H1 (cell line): ENCODE measurements around the gene COG7. TPM values are rescaled to one million over a fixed set of nuclear protein-coding genes. Genes with fewer than 3 reads are reported as not detected.

Experiments used
- CTCF ChIA-PET: fragments of 300-600 bp; sonication (Branson Sonifier 250); formaldehyde crosslinking; loops from one replicate; lab custom pipeline; 2021; ENCODE audit not compliant: partially characterized antibody; lab: Charles Lee
- POLR2A ChIA-PET: fragments of 300-600 bp; sonication (Branson Sonifier 250); formaldehyde crosslinking; loops from one replicate; lab custom pipeline; 2021; ENCODE audit warnings: inconsistent platforms; ENCODE audit not compliant: partially characterized antibody; lab: Charles Lee
- DNase-seq, 2 experiments: peaks; one replicate each; pipeline versions ENCODE4 v3.0.0 to v3.0.0-alpha.2; 2010 to 2022; ENCODE audit warnings: low spot score in 2 of 2, low read depth in 1 of 2, mixed read lengths in 1 of 2
- FAIRE-seq: peaks from 2 replicates; lab custom pipeline; 2011; peaks lifted over from hg19 to GRCh38; lab: Jason Lieb, UNC
- H2AFZ ChIP-seq: 2 replicates; pipeline ENCODE4 v1.8.1; 2012; ENCODE audit warnings: low read length, inconsistent platforms
- H2AK5ac ChIP-seq: 2 replicates; pipeline ENCODE4 v1.6.1; 2013; ENCODE audit warnings: low read depth, low read length
- H2BK120ac ChIP-seq: replicated peaks from 2 replicates; pipeline ENCODE3; 2013; ENCODE audit warnings: low read depth, low read length, inconsistent platforms
- H2BK12ac ChIP-seq: 2 replicates; pipeline ENCODE4 v1.6.1; 2013; ENCODE audit warnings: low read depth, low read length
- H2BK15ac ChIP-seq: 2 replicates; pipeline ENCODE4 v1.6.1; 2013; ENCODE audit warnings: low read length
- H2BK20ac ChIP-seq: 2 replicates; pipeline ENCODE4 v1.6.1; 2013; ENCODE audit warnings: low read length
- H2BK5ac ChIP-seq: 2 replicates; pipeline ENCODE4 v1.6.1; 2013; ENCODE audit warnings: low read depth, low read length
- H3K14ac ChIP-seq: 2 replicates; pipeline ENCODE4 v1.6.1; 2013; ENCODE audit warnings: inconsistent platforms; ENCODE audit not compliant: insufficient read length
- H3K18ac ChIP-seq: 2 replicates; pipeline ENCODE4 v1.6.1; 2013; ENCODE audit warnings: low read length; ENCODE audit errors: extremely low read depth
- H3K23ac ChIP-seq: 2 replicates; pipeline ENCODE4 v1.6.1; 2013; ENCODE audit warnings: inconsistent platforms; ENCODE audit not compliant: insufficient read length
- H3K23me2 ChIP-seq: 2 replicates; pipeline ENCODE4 v1.6.1; 2013; ENCODE audit warnings: low read depth, low read length
- H3K27ac ChIP-seq: 2 replicates; pipeline ENCODE4 v1.6.1; 2011; ENCODE audit warnings: low read depth, low read length, inconsistent platforms
- H3K27me3 ChIP-seq, 4 experiments: replicated peaks in 1 of 4; 1 replicate in 1 of 4; 2 replicates in 3 of 4; pipeline versions ENCODE4 v1.6.1 to v1.8.1; 2011 to 2013; ENCODE audit warnings: low read length in 3 of 4, mild to moderate bottlenecking in 3 of 4, inconsistent platforms in 2 of 4, mixed read lengths in 2 of 4, moderate library complexity in 1 of 4; ENCODE audit not compliant: control insufficient read depth in 3 of 4, insufficient read depth in 3 of 4; ENCODE audit errors: extremely low read depth in 1 of 4
- H3K36me3 ChIP-seq, 4 experiments: 2 replicates each; pipeline versions ENCODE4 v1.6.1 to v1.8.1; 2011 to 2013; ENCODE audit warnings: mild to moderate bottlenecking in 4 of 4, low read length in 3 of 4, moderate library complexity in 2 of 4, control low read depth in 1 of 4, inconsistent platforms in 1 of 4; ENCODE audit not compliant: insufficient read depth in 4 of 4, control insufficient read depth in 2 of 4
- H3K4ac ChIP-seq: replicated peaks from 2 replicates; pipeline ENCODE3; 2013; ENCODE audit warnings: low read length, low read depth, mixed read lengths, inconsistent platforms; ENCODE audit not compliant: insufficient read length
- H3K4me1 ChIP-seq, 4 experiments: replicated peaks in 1 of 4; 1 replicate in 1 of 4; 2 replicates in 3 of 4; pipeline versions ENCODE4 v1.6.1 to v1.8.1; 2011 to 2013; ENCODE audit warnings: low read length in 3 of 4, inconsistent platforms in 2 of 4, mixed read lengths in 1 of 4; ENCODE audit not compliant: insufficient read depth in 4 of 4, control insufficient read depth in 3 of 4
- H3K4me2 ChIP-seq, 2 experiments: 2 replicates each; pipeline versions ENCODE4 v1.6.1 to v1.8.1; 2011 to 2013; ENCODE audit warnings: low read depth in 2 of 2, low read length in 2 of 2, control low read depth in 1 of 2, inconsistent platforms in 1 of 2, mild to moderate bottlenecking in 1 of 2; ENCODE audit not compliant: insufficient read depth in 1 of 2
- H3K4me3 ChIP-seq, 4 experiments: fragments of 200-600, 300-600 bp in 1 of 4; sonication (generic), shearing (Covaris generic), sonication (Bioruptor Twin) in 1 of 4; 2 replicates each; pipeline versions ENCODE4 v1.5.1 to v1.8.1; 2011 to 2016; ENCODE audit warnings: low read length in 4 of 4, low read depth in 3 of 4, control low read depth in 2 of 4, inconsistent platforms in 2 of 4, mild to moderate bottlenecking in 2 of 4, mixed read lengths in 1 of 4, moderate library complexity in 1 of 4; ENCODE audit not compliant: insufficient read depth in 2 of 4; ENCODE audit errors: extremely low read depth in 1 of 4
- H3K56ac ChIP-seq: replicated peaks from 2 replicates; pipeline ENCODE3; 2013; ENCODE audit warnings: low read depth, mild to moderate bottlenecking, mixed read lengths, low read length, inconsistent platforms; ENCODE audit not compliant: insufficient read length
- H3K79me1 ChIP-seq: 2 replicates; pipeline ENCODE4 v1.6.1; 2013; ENCODE audit warnings: low read depth, low read length, control low read depth
- H3K79me2 ChIP-seq, 2 experiments: 2 replicates each; pipeline versions ENCODE4 v1.6.1 to v1.8.1; 2012 to 2013; ENCODE audit warnings: low read length in 2 of 2, mild to moderate bottlenecking in 2 of 2, inconsistent platforms in 1 of 2; ENCODE audit not compliant: insufficient read depth in 2 of 2, control insufficient read depth in 1 of 2
- H3K9ac ChIP-seq, 4 experiments: replicated peaks in 1 of 4; 1 replicate in 1 of 4; 2 replicates in 3 of 4; pipeline versions ENCODE4 v1.6.1 to v1.8.1; 2011 to 2013; ENCODE audit warnings: low read depth in 3 of 4, low read length in 3 of 4, control low read depth in 2 of 4, mild to moderate bottlenecking in 2 of 4, moderate library complexity in 2 of 4, inconsistent platforms in 1 of 4; ENCODE audit errors: extremely low read depth in 1 of 4
- H3K9me3 ChIP-seq, 2 experiments: 2 replicates each; pipeline versions ENCODE4 v1.6.1 to v1.8.1; 2012 to 2013; ENCODE audit warnings: mild to moderate bottlenecking in 2 of 2, moderate library complexity in 2 of 2, control low read depth in 1 of 2, inconsistent platforms in 1 of 2, low read depth in 1 of 2, low read length in 1 of 2, mixed read lengths in 1 of 2; ENCODE audit not compliant: insufficient read depth in 2 of 2
- H4K20me1 ChIP-seq, 2 experiments: replicated peaks in 1 of 2; 2 replicates each; pipeline versions ENCODE3 to v1.8.1; 2011 to 2013; ENCODE audit warnings: inconsistent platforms in 2 of 2, low read length in 2 of 2, mild to moderate bottlenecking in 1 of 2; ENCODE audit not compliant: insufficient read depth in 2 of 2, control insufficient read depth in 1 of 2
- H4K5ac ChIP-seq: 2 replicates; pipeline ENCODE4 v1.6.1; 2013; ENCODE audit warnings: low read length, low read depth, mixed read lengths, inconsistent platforms; ENCODE audit not compliant: insufficient read length
- H4K8ac ChIP-seq: 2 replicates; pipeline ENCODE4 v1.8.0; 2013; ENCODE audit warnings: mild to moderate bottlenecking, moderate library complexity, low read length, inconsistent platforms; ENCODE audit not compliant: insufficient read depth; ENCODE audit errors: extremely low read depth
- H4K91ac ChIP-seq: replicated peaks from 2 replicates; pipeline ENCODE3; 2013; ENCODE audit warnings: low read length, mixed read lengths, inconsistent platforms; ENCODE audit not compliant: insufficient read length
- ASH2L ChIP-seq: fragments of 200-600, 300-600 bp; sonication (generic); IDR thresholded peaks from one replicate; pipeline ENCODE4 v1.7.1; 2017; ENCODE audit warnings: low read length
- MAFK ChIP-seq: IDR thresholded peaks from 2 replicates; pipeline ENCODE4 v1.6.1; 2012; ENCODE audit warnings: low read depth, mild to moderate bottlenecking, improper control_type of control experiment, low read length
- SIN3A ChIP-seq, 2 experiments: IDR thresholded peaks in 1 of 2; conservative IDR thresholded peaks in 1 of 2; 2 replicates each; pipeline ENCODE4 v1.6.1; 2011 to 2012; ENCODE audit warnings: low read length in 2 of 2, improper control_type of control experiment in 1 of 2, low read depth in 1 of 2, mild to moderate bottlenecking in 1 of 2
- SIX5 ChIP-seq: IDR thresholded peaks from 2 replicates; pipeline ENCODE4 v1.6.1; 2011; ENCODE audit warnings: mild to moderate bottlenecking, low read depth, low read length
- TEAD4 ChIP-seq: IDR thresholded peaks from 2 replicates; pipeline ENCODE4 v1.6.1; 2012; ENCODE audit warnings: low read depth, low read length, inconsistent platforms, mixed read lengths
- USF2 ChIP-seq: IDR thresholded peaks from 2 replicates; pipeline ENCODE4 v1.6.1; 2011; ENCODE audit warnings: low read length, improper control_type of control experiment
- YY1 ChIP-seq: IDR thresholded peaks from 2 replicates; pipeline ENCODE4 v1.6.1; 2011; ENCODE audit warnings: low read depth, mild to moderate bottlenecking, low read length
- WGBS, 2 experiments: shearing (Covaris generic) in 1 of 2; methylation state at CpG; one replicate each; pipeline versions ENCODE4 v1.1.6 to v1.1.7; 2013 to 2015; ENCODE audit warnings: low lambda C conversion rate in 2 of 2, mixed read lengths in 2 of 2, inconsistent platforms in 1 of 2, low coverage in 1 of 2, missing lambda C conversion rate in 1 of 2; ENCODE audit not compliant: insufficient replicate concordance in 2 of 2, insufficient coverage in 1 of 2, insufficient read length in 1 of 2; ENCODE audit errors: extremely low coverage in 1 of 2, missing lambda C conversion rate in 1 of 2; 5-methylcytosine and 5-hydroxymethylcytosine counted together
- long read RNA-seq, 2 experiments: library from RNA in 1 of 2; library from capped mRNA in 1 of 2; stranded (forward); transcript quantifications; one replicate each; pipeline ENCODE4 v2.0.0, GENCODE V29; 2021; ENCODE audit warnings: inconsistent platforms in 1 of 2
- polyA minus RNA-seq, 3 experiments: library from RNA; depleted of rRNA, polyadenylated mRNA; stranded (reverse); fragments of >200 nt; gene quantifications; 1 replicate in 2 of 3; 2 replicates in 1 of 3; pipeline ENCODE4 v1.2.3, GENCODE V29; 2011
- polyA plus RNA-seq, 7 experiments: library from polyadenylated mRNA; depleted of rRNA in 3 of 7; stranded (reverse) in 5 of 7; unstranded in 2 of 7; fragments of >200 nt in 5 of 7; fragments of 200-250 nt in 2 of 7; gene quantifications; 1 replicate in 5 of 7; 2 replicates in 1 of 7; 4 replicates in 1 of 7; pipeline versions ENCODE4 v1.2.1 to v1.2.3, GENCODE V29; 2011 to 2013; ENCODE audit warnings: missing spikeins in 2 of 7, mixed read lengths in 2 of 7
- total RNA-seq: library from RNA; stranded (reverse); fragmentation: NEBNext Ultra II Directional; extraction: Animal tissue kit (Norgen Biotek cat#: 25700); gene quantifications from 2 replicates; pipeline ENCODE4 v1.2.1, GENCODE V29; 2021

The COG7 gene
- total RNA-seq = 17.2 TPM in 2 replicates
- polyA plus RNA-seq (2011; rRNA removed) = 40.4 and 56.6 TPM in 2 replicates
- polyA plus RNA-seq (2011; cell fraction: cytosol; rRNA removed) = 35.2 TPM
- polyA plus RNA-seq (2011; cell fraction: nucleus; rRNA removed) = 42.5 TPM
- 19.9 to 21.8 TPM (median 20.7 TPM) in 4 replicates for polyA plus RNA-seq (2012, experiment 1 of 2)
- 11.3 TPM for polyA plus RNA-seq (2012, experiment 2 of 2)
- 11.4 TPM for polyA plus RNA-seq (2013, experiment 1 of 2)
- 10.4 TPM for polyA plus RNA-seq (2013, experiment 2 of 2)
- 28.6 and 31.0 TPM in 2 replicates for polyA minus RNA-seq (2011; rRNA and poly(A)+ RNA removed)
- 15.6 TPM for polyA minus RNA-seq (2011; cell fraction: cytosol; rRNA and poly(A)+ RNA removed)
- polyA minus RNA-seq (2011; cell fraction: nucleus; rRNA and poly(A)+ RNA removed) = 17.7 TPM
- long read RNA-seq, experiment 1, partial matches to known transcripts = 6 of 11 reads
- long read RNA-seq, experiment 1, other reads (novel, unspliced or antisense) = 3 of 11 reads
- long read RNA-seq, experiment 2, partial matches to known transcripts = 1 of 7 reads
- long read RNA-seq, experiment 2, other reads (novel, unspliced or antisense) = 3 of 7 reads

DNA sequence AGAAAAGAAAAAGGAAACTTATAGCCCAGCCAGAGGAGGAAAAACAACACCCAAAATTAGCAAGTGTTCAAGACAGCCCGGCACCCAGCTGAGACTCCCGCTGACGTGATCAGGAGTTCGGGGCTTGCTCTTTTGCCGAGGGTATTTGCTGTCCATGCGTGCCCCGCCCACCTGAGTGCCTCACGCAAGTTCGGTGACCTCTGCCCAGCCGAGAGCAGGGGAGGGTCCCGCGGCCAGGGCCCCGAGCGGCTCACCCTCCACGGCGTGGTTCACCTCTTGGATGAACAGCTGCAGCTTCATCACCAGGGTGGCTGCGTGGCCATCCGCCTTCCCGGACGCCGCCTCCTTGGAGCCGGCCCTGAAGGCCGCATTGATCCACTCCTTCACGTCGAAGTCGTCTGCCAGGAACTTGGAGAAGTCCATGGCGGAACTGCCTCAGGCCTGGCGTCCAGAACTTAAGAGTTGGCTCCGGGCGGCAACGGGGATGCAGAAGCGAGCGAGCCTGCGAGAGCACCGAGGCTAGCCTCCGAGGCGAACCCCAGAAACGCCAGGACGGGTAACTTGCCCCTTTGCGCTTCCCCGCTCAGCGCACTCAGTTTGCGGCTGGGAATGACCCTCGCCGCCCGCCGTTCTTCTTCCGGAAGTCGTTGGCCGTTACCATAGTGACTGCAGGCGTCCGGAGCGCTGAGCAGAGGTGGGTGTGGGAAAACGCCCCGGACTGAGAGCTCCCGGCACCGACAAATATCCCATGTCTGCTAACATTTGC is at the start of gene COG7:
Gene COG7, minus strand, starts transcription at position 618 of the 766 bp plus-strand sequence. Its CDS starts 195 bp downstream, at position 423.
- Histone ChIP-seq H4K5ac (peak within 1 kb of the TSS; percentile 95), H2BK120ac (peak within 1 kb of the TSS; percentile 69), H3K56ac (peak within 1 kb of the TSS; percentile 52), H3K23me2 (peaks cover 3% of the 10 kb centered on the region; the same call in 1 of the 2 replicates), H3K79me2 (0 out of 4 replicates have a peak, but pooled peaks cover 0 to 3% of the 10 kb centered on the region in 2 experiments), H2AFZ (peak within 1 kb of the TSS; percentile 53), H3K36me3 (no peaks in the 10 kb centered on the region), H2BK5ac (peak within 1 kb of the TSS; percentile 94), H4K91ac (peak within 1 kb of the TSS; percentile 75), H2BK15ac (peak within 1 kb of the TSS; percentile 94; the same call in 1 of the 2 replicates), H3K4me1 (peaks cover 0 to 3% (median 1%) of the 10 kb centered on the region in 4 experiments; a peak in 3 of 7 replicates), H3K27ac (peak within 1 kb of the TSS; percentile 61; the same call in 1 of the 2 replicates), H2BK20ac (no peak within 1 kb of the TSS), H4K20me1 (peaks cover 0 to 3% of the 10 kb centered on the region in 2 experiments), H3K4me2 (peak within 1 kb of the TSS; percentile 60 to 93), H3K9ac (peak within 1 kb of the TSS; percentile 30 to 84 (median 68); a peak in 6 of 7 replicates), H3K4ac (no peak within 1 kb of the TSS), H3K4me3 (peak within 1 kb of the TSS; percentile 76 to 98 (median 82)), H3K27me3 (no peaks in the 10 kb centered on the region), H4K8ac (peak within 1 kb of the TSS; percentile 93), H3K14ac (no peak within 1 kb of the TSS), H2AK5ac (no peak within 1 kb of the TSS), H2BK12ac (peak within 1 kb of the TSS; percentile 90), H3K9me3 (no peaks in the 10 kb centered on the region), H3K23ac (no peak within 1 kb of the TSS), H3K79me1 (0 out of 2 replicates have a peak, but pooled peaks cover 2% of the 10 kb centered on the region), H3K18ac (peak within 1 kb of the TSS; percentile 75; the same call in 1 of the 2 replicates)
- peak; percentile 44 to 94 for DNase-seq
- ChIA-PET POLR2A (interaction anchor here (0.7 to 1.9 kb wide), 9 partner anchors 8 to 226 kb away, joined by 3 to 12 read pairs (median 5); partner anchors contain the start of genes EARS2, PLK1 and UBFD1), CTCF (interaction anchor here (1.1 to 5.5 kb wide), 3 partner anchors 18 to 230 kb away, joined by 3 to 38 read pairs (median 3); no protein-coding TSS in a partner anchor)
- FAIRE-seq = no peak
- WGBS, 2 experiments = 1% methylated on average over 57 of the region's 57 CpGs; no CpG with 5 or more reads in 1 of the 2 experiments
- TF ChIP-seq ASH2L = peak; percentile 94
- TF ChIP-seq YY1 = no peak
- TF ChIP-seq SIX5 = no peak
- no peak for TF ChIP-seq USF2
- no peak for TF ChIP-seq TEAD4
- peak; percentile 97 to 99 for TF ChIP-seq SIN3A (conservative IDR thresholded peaks at IDR 0.05 in 1 of 2, IDR thresholded peaks at IDR 0.05 in 1 of 2; ENCODE audit: low read depth in 1 of 2, low read length in 2 of 2)
- no peak for TF ChIP-seq MAFK
